Measurements from ENCODE around the gene ARHGEF11.

DNA sequence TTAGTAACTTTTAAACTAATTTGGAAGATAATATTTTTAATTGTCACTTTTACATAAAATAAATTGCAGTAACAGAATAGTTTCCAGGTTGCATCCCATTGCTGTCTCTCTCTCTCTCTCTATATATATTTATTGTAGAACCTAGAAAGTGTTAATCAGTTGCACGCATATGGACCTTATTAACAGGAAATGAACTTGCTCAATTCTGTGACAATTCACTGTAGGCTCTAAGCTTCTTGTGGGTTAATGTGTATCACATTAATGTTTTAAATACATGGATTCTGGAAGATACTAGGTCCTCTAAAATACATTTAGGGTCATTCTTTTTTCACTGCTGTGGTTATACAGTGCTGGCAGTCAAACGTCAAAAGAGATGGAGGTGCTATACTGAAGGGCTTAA lies 92.0 kb downstream of the ARHGEF11 start:
- TF ChIP-seq, protein P1, sequence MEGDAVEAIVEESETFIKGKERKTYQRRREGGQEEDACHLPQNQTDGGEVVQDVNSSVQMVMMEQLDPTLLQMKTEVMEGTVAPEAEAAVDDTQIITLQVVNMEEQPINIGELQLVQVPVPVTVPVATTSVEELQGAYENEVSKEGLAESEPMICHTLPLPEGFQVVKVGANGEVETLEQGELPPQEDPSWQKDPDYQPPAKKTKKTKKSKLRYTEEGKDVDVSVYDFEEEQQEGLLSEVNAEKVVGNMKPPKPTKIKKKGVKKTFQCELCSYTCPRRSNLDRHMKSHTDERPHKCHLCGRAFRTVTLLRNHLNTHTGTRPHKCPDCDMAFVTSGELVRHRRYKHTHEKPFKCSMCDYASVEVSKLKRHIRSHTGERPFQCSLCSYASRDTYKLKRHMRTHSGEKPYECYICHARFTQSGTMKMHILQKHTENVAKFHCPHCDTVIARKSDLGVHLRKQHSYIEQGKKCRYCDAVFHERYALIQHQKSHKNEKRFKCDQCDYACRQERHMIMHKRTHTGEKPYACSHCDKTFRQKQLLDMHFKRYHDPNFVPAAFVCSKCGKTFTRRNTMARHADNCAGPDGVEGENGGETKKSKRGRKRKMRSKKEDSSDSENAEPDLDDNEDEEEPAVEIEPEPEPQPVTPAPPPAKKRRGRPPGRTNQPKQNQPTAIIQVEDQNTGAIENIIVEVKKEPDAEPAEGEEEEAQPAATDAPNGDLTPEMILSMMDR (conservative IDR thresholded peaks at IDR 0.05), result no peak
- TF ChIP-seq EZH2 (IDR thresholded peaks at IDR 0.05; ENCODE audit: low read depth), result no peak
